Left cardiac atrium (tissue), 4 donors: ENCODE data around the gene TBXT. TPM values are rescaled to one million over a fixed set of nuclear protein-coding genes. Genes with fewer than 3 reads are reported as not detected.
"Not testable (repeated sequence)": the region's sequence is repeated elsewhere in the genome, so short reads cannot be mapped to it uniquely, and the experiment has no call there.

Experiments
- ATAC-seq, 2 donors: fragments of 200-7000 bp; cut with Tn5 transposase; one replicate each; pipeline ENCODE4 v1.9.1; 2020; ENCODE audit warnings: mild to moderate bottlenecking in 2 of 2, moderate library complexity in 2 of 2
- DNase-seq: peaks from one replicate; pipeline ENCODE4 v3.0.0-alpha.2; 2020
- intact Hi-C, 2 donors: fragments of 100-400 bp; cut with DNase I; formaldehyde crosslinking; loops; one replicate each; pipeline versions ENCODE4 v1.14.1 to v1.15.1; 2022 to 2023
- long read RNA-seq: library from polyadenylated mRNA; unstranded; transcript quantifications from one replicate; pipeline ENCODE4 v2.0.0, GENCODE V29; 2021
- total RNA-seq, 2 donors: library from RNA; stranded (reverse); fragmentation: NEBNext Ultra II Directional; extraction: Animal tissue kit (Norgen Biotek cat#: 25700); gene quantifications; one replicate each; pipeline ENCODE4 v1.2.1, GENCODE V29; 2021
- donor health status: DM: no; HTN: yes; CAD: no.
- donor health status: DM: no; HTN: yes; CAD: no; lungs with severe emphysema.
- donor health status: DM: yes; HTN: yes; CAD: no.
- donor health status: Dilated cardiomyopathy.

The TBXT gene
- total RNA-seq, result not detected
- long read RNA-seq, result 0 reads

- intact Hi-C loops, result no loop called here
- ATAC-seq, result peak in 1 of 2 donors; percentile 32
Measured at GRCh38 chr6:166167801-166168615, at the start of gene TBXT. Gene TBXT (minus strand): TSS chr6:166167851. CDS start chr6:166167591, 260 bp downstream.

GRCh38 chr6:166207284-166207561 lies 39.6 kb upstream of the TBXT start:
- no peak for DNase-seq
- intact Hi-C loops, result no loop called here
- no peak for ATAC-seq

More at GRCh38 chr6:166167801-166168615, at the start of gene TBXT:
- no peak for DNase-seq

- DNase-seq (no peak), ATAC-seq (no peak)
- intact Hi-C loops, result no loop called here
Measured at GRCh38 chr6:166206510-166207283, 39.0 kb upstream of the TBXT start.

GRCh38 chr6:166206066-166206465 lies 38.4 kb upstream of the TBXT start:
- DNase-seq (no peak), ATAC-seq (peak in 1 of 2 donors; percentile 44)
- intact Hi-C loops, result no loop called here

GRCh38 chr6:166204852-166205650 lies 37.4 kb upstream of the TBXT start:
- intact Hi-C loops, result no loop called here
- no peak for DNase-seq

GRCh38 chr6:166203641-166204222 lies 36.1 kb upstream of the TBXT start:
- intact Hi-C loops, result no loop called here
- DNase-seq (no peak), ATAC-seq (no peak)

More at GRCh38 chr6:166204852-166205650, 37.4 kb upstream of the TBXT start:
- ATAC-seq, result no peak

- ATAC-seq (peak in 1 of 2 donors; percentile 66), DNase-seq (no peak)
- intact Hi-C loops, result no loop called here
Measured at GRCh38 chr6:166203003-166203640, 35.5 kb upstream of the TBXT start.

- DNase-seq, result no peak
- intact Hi-C loops, result no loop called here
- peak in 1 of 2 donors; percentile 72 for ATAC-seq
Measured at GRCh38 chr6:166202321-166202733, 34.7 kb upstream of the TBXT start.

GRCh38 chr6:166201878-166202277 lies 34.2 kb upstream of the TBXT start:
- no peak for DNase-seq
- intact Hi-C loops, result no loop called here
- ATAC-seq, result no peak

GRCh38 chr6:166197361-166197760 lies 29.7 kb upstream of the TBXT start:
- DNase-seq (no peak), ATAC-seq (peak in 1 of 2 donors; percentile 18)
- intact Hi-C loops, result no loop called here

GRCh38 chr6:166195860-166196238 lies 28.2 kb upstream of the TBXT start:
- DNase-seq (no peak), ATAC-seq (no peak)
- intact Hi-C loops, result no loop called here

- ATAC-seq, result peak in 1 of 2 donors; percentile 83
- no peak for DNase-seq
Measured at GRCh38 chr6:166194914-166195859, 27.5 kb upstream of the TBXT start.

GRCh38 chr6:166192557-166192956 lies 24.9 kb upstream of the TBXT start:
- no peak for ATAC-seq
- intact Hi-C loops, result no loop called here
- no peak for DNase-seq

More at GRCh38 chr6:166194914-166195859, 27.5 kb upstream of the TBXT start:
- intact Hi-C loops, result no loop called here

- intact Hi-C loops, result no loop called here
- ATAC-seq (no peak), DNase-seq (no peak)
Measured at GRCh38 chr6:166192136-166192535, 24.5 kb upstream of the TBXT start.

GRCh38 chr6:166179704-166180103 lies 12.1 kb upstream of the TBXT start:
- DNase-seq, result no peak
- no peak for ATAC-seq
- intact Hi-C loops, result no loop called here

- DNase-seq (no peak), ATAC-seq (no peak)
- intact Hi-C loops, result no loop called here
Measured at GRCh38 chr6:166176106-166176505, 8.5 kb upstream of the TBXT start.

- intact Hi-C loops, ATAC-seq, DNase-seq: not testable (repeated sequence)
Measured at GRCh38 chr6:166175093-166175492, 7.4 kb upstream of the TBXT start.

GRCh38 chr6:166174031-166174430 lies 6.4 kb upstream of the TBXT start:
- intact Hi-C loops, result no loop called here
- ATAC-seq, result no peak
- DNase-seq, result no peak
